ENCODE data around the gene SLC30A9.

Gene SLC30A9

GRCh38 chr4:41994461-41994985, 4.2 kb downstream of the SLC30A9 start:
- H3K4me3 ChIP-seq, result no peak overlapping the region
- no peak overlapping the region for H3K27ac ChIP-seq
- no peaks in the 10 kb centered on the region for H3K27me3 ChIP-seq
- H4K20me1 ChIP-seq, result peaks cover 3% of the 10 kb centered on the region; the same call in 1 of the 2 replicates
- H3K9ac ChIP-seq, result no peak overlapping the region
- H3K36me3 ChIP-seq, result peaks cover 4% of the 10 kb centered on the region; the same call in 1 of the 2 replicates
- H3K4me2 ChIP-seq, result no peak overlapping the region
- TF ChIP-seq Cebpa-rat (IDR thresholded peaks at IDR 0.05), result no peak
- no peaks in the 10 kb centered on the region for H3K9me3 ChIP-seq
- H3K4me1 ChIP-seq, result peaks cover 27% of the 10 kb centered on the region

- H3K4me2 ChIP-seq, result no peak overlapping the region
- TF ChIP-seq Cebpa-rat (IDR thresholded peaks at IDR 0.05), result no peak
- H3K9me3 ChIP-seq, result no peaks in the 10 kb centered on the region
- H3K27ac ChIP-seq, result no peak overlapping the region
- peaks cover 17% of the 10 kb centered on the region; the same call in 1 of the 2 replicates for H4K20me1 ChIP-seq
- no peaks in the 10 kb centered on the region for H3K27me3 ChIP-seq
- H3K4me3 ChIP-seq, result no peak overlapping the region
- H3K36me3 ChIP-seq, result peaks cover 12% of the 10 kb centered on the region
- peaks cover 6% of the 10 kb centered on the region for H3K4me1 ChIP-seq
- H3K9ac ChIP-seq, result no peak overlapping the region
Measured at GRCh38 chr4:41998019-41998418, 7.7 kb downstream of the SLC30A9 start.

- no peak overlapping the region for H3K4me2 ChIP-seq
- H3K4me3 ChIP-seq, result no peak overlapping the region
- no peak overlapping the region for H3K9ac ChIP-seq
- H3K27me3 ChIP-seq, result no peaks in the 10 kb centered on the region
- peaks cover 13% of the 10 kb centered on the region for H3K36me3 ChIP-seq
- H3K4me1 ChIP-seq, result peaks cover 6% of the 10 kb centered on the region
- no peak overlapping the region for H3K27ac ChIP-seq
- H4K20me1 ChIP-seq, result peaks cover 17% of the 10 kb centered on the region; the same call in 1 of the 2 replicates
- no peak for TF ChIP-seq Cebpa-rat (IDR thresholded peaks at IDR 0.05)
- H3K9me3 ChIP-seq, result no peaks in the 10 kb centered on the region
Measured at GRCh38 chr4:41999321-41999720, 9.0 kb downstream of the SLC30A9 start.

- Histone ChIP-seq H3K4me3 (no peak overlapping the region), H3K4me1 (no peaks in the 10 kb centered on the region), H3K9me3 (no peaks in the 10 kb centered on the region), H4K20me1 (peaks cover 15% of the 10 kb centered on the region; the same call in 1 of the 2 replicates), H3K27ac (no peak overlapping the region), H3K36me3 (peaks cover 63% of the 10 kb centered on the region), H3K9ac (no peak overlapping the region), H3K4me2 (no peak overlapping the region), H3K27me3 (no peaks in the 10 kb centered on the region)
- TF ChIP-seq Cebpa-rat (IDR thresholded peaks at IDR 0.05), result no peak
Measured at GRCh38 chr4:42008011-42008786, 17.9 kb downstream of the SLC30A9 start.

- Histone ChIP-seq H4K20me1 (0 out of 2 replicates have a peak, but pooled peaks cover 15% of the 10 kb centered on the region), H3K36me3 (peaks cover 27% of the 10 kb centered on the region), H3K4me1 (no peaks in the 10 kb centered on the region), H3K4me2 (no peak overlapping the region), H3K9me3 (no peaks in the 10 kb centered on the region), H3K27ac (no peak overlapping the region), H3K4me3 (no peak overlapping the region), H3K27me3 (no peaks in the 10 kb centered on the region), H3K9ac (no peak overlapping the region)
- no peak for TF ChIP-seq Cebpa-rat (IDR thresholded peaks at IDR 0.05)
Measured at GRCh38 chr4:42015438-42015837, 25.1 kb downstream of the SLC30A9 start.

- Histone ChIP-seq H3K4me1 (no peaks in the 10 kb centered on the region), H3K9ac (no peak overlapping the region), H3K27me3 (no peaks in the 10 kb centered on the region), H3K9me3 (peaks cover 4% of the 10 kb centered on the region; the same call in 1 of the 2 replicates), H3K4me2 (no peak overlapping the region), H3K27ac (no peak overlapping the region), H3K4me3 (no peak overlapping the region), H3K36me3 (peaks cover 29% of the 10 kb centered on the region), H4K20me1 (0 out of 2 replicates have a peak, but pooled peaks cover 15% of the 10 kb centered on the region)
- TF ChIP-seq Cebpa-rat (IDR thresholded peaks at IDR 0.05), result no peak
Measured at GRCh38 chr4:42018451-42018850, 28.1 kb downstream of the SLC30A9 start.

- Histone ChIP-seq H3K4me1 (no peaks in the 10 kb centered on the region), H3K4me2 (no peak overlapping the region), H3K36me3 (peaks cover 38% of the 10 kb centered on the region), H3K9me3 (peaks cover 26% of the 10 kb centered on the region), H3K9ac (no peak overlapping the region), H3K27me3 (no peaks in the 10 kb centered on the region), H4K20me1 (no peaks in the 10 kb centered on the region), H3K4me3 (no peak overlapping the region), H3K27ac (no peak overlapping the region)
- TF ChIP-seq Cebpa-rat (IDR thresholded peaks at IDR 0.05), result no peak
Measured at GRCh38 chr4:42048394-42048793, 58.1 kb downstream of the SLC30A9 start.

GRCh38 chr4:42050516-42051249, 60.4 kb downstream of the SLC30A9 start:
- no peak overlapping the region for H3K27ac ChIP-seq
- H3K4me3 ChIP-seq, result no peak overlapping the region
- no peaks in the 10 kb centered on the region for H3K27me3 ChIP-seq
- H3K9ac ChIP-seq, result no peak overlapping the region
- no peaks in the 10 kb centered on the region for H3K4me1 ChIP-seq
- H3K9me3 ChIP-seq, result peaks cover 8% of the 10 kb centered on the region
- TF ChIP-seq Cebpa-rat (IDR thresholded peaks at IDR 0.05), result no peak
- H3K4me2 ChIP-seq, result no peak overlapping the region
- peaks cover 46% of the 10 kb centered on the region for H3K36me3 ChIP-seq
- no peaks in the 10 kb centered on the region for H4K20me1 ChIP-seq

- TF ChIP-seq Cebpa-rat (IDR thresholded peaks at IDR 0.05), result no peak
- H3K4me3 ChIP-seq, result no peak overlapping the region
- H3K27ac ChIP-seq, result no peak overlapping the region
Measured at GRCh38 chr4:42066402-42066801, 76.1 kb downstream of the SLC30A9 start.

GRCh38 chr4:42067264-42067663, 76.9 kb downstream of the SLC30A9 start:
- no peaks in the 10 kb centered on the region for H3K4me1 ChIP-seq
- H3K36me3 ChIP-seq, result peaks cover 29% of the 10 kb centered on the region
- H3K4me2 ChIP-seq, result no peak overlapping the region
- no peak overlapping the region for H3K27ac ChIP-seq
- no peaks in the 10 kb centered on the region for H3K9me3 ChIP-seq
- H3K4me3 ChIP-seq, result no peak overlapping the region
- TF ChIP-seq Cebpa-rat (IDR thresholded peaks at IDR 0.05), result no peak
- H3K27me3 ChIP-seq, result no peaks in the 10 kb centered on the region
- no peak overlapping the region for H3K9ac ChIP-seq
- no peaks in the 10 kb centered on the region for H4K20me1 ChIP-seq

More at GRCh38 chr4:42066402-42066801, 76.1 kb downstream of the SLC30A9 start:
- Histone ChIP-seq H4K20me1 (no peaks in the 10 kb centered on the region), H3K27me3 (no peaks in the 10 kb centered on the region), H3K4me2 (no peak overlapping the region), H3K9me3 (no peaks in the 10 kb centered on the region), H3K36me3 (peaks cover 34% of the 10 kb centered on the region), H3K4me1 (no peaks in the 10 kb centered on the region), H3K9ac (no peak overlapping the region)
